GM21825 (cell line): ENCODE measurements around the gene EXOC6B.

Experiments
- ATAC-seq: cut with Tn5 transposase; IDR thresholded peaks from one replicate; pipeline ENCODE4 v1.9.1; 2021; ENCODE audit warnings: mild to moderate bottlenecking, moderate library complexity; ENCODE audit not compliant: unreplicated experiment

EXOC6B gene

GRCh38 chr2:72744049-72744448, 81.8 kb downstream of the EXOC6B start:
- no peak for ATAC-seq

- ATAC-seq, result no peak
Measured at GRCh38 chr2:72743481-72743880, 82.4 kb downstream of the EXOC6B start.

GRCh38 chr2:72738096-72738495, 87.7 kb downstream of the EXOC6B start:
- ATAC-seq, result no peak

GRCh38 chr2:72734432-72734831, 91.4 kb downstream of the EXOC6B start:
- no peak for ATAC-seq

- no peak for ATAC-seq
Measured at GRCh38 chr2:72731116-72731515, 94.7 kb downstream of the EXOC6B start.

GRCh38 chr2:72727356-72727755, 98.5 kb downstream of the EXOC6B start:
- ATAC-seq, result no peak

GRCh38 chr2:72723769-72724370, 102.0 kb downstream of the EXOC6B start:
- no peak for ATAC-seq

- ATAC-seq, result no peak
Measured at GRCh38 chr2:72722492-72723070, 103.3 kb downstream of the EXOC6B start.

GRCh38 chr2:72719416-72719815, 106.4 kb downstream of the EXOC6B start:
- ATAC-seq, result no peak

GRCh38 chr2:72718876-72719275, 107.0 kb downstream of the EXOC6B start:
- no peak for ATAC-seq

GRCh38 chr2:72716601-72717000, 109.2 kb downstream of the EXOC6B start:
- no peak for ATAC-seq

GRCh38 chr2:72713857-72714256, 112.0 kb downstream of the EXOC6B start:
- no peak for ATAC-seq

- no peak for ATAC-seq
Measured at GRCh38 chr2:72712977-72713376, 112.9 kb downstream of the EXOC6B start.

GRCh38 chr2:72712304-72712703, 113.5 kb downstream of the EXOC6B start:
- ATAC-seq, result no peak

GRCh38 chr2:72710418-72711152, 115.2 kb downstream of the EXOC6B start:
- ATAC-seq, result no peak

GRCh38 chr2:72708236-72708635, 117.6 kb downstream of the EXOC6B start:
- no peak for ATAC-seq

GRCh38 chr2:72698300-72698699, 127.5 kb downstream of the EXOC6B start:
- no peak for ATAC-seq

GRCh38 chr2:72696559-72696958, 129.3 kb downstream of the EXOC6B start:
- ATAC-seq, result no peak

- no peak for ATAC-seq
Measured at GRCh38 chr2:72695676-72696075, 130.2 kb downstream of the EXOC6B start.

- no peak for ATAC-seq
Measured at GRCh38 chr2:72694715-72695496, 130.9 kb downstream of the EXOC6B start.

GRCh38 chr2:72689579-72690195, 136.1 kb downstream of the EXOC6B start:
- ATAC-seq, result no peak
